Body of pancreas (tissue), 4 donors: Measurements from ENCODE around the gene CAPN12. TPM values are rescaled to one million over a fixed set of nuclear protein-coding genes. Genes with fewer than 3 reads are reported as not detected.
A peak's percentile ranks its signal among the peaks of the same experiment; 100 is the strongest.

Experiments used
- ATAC-seq: fragments of 150-250 bp; one replicate; pipeline ENCODE4 v1.9.1; 2016
- DNase-seq, 4 donors: peaks; one replicate each; pipeline ENCODE4 v3.0.0-alpha.2; 2019
- H3K27ac ChIP-seq, 4 donors: fragments of 200-600 bp; sonication (generic); 1 replicate in 3 of 4; 2 replicates in 1 of 4; pipeline versions ENCODE4 v1.5.1 to v1.6.1; 2016 to 2019; ENCODE audit warnings: mild to moderate bottlenecking in 1 of 4, mixed read lengths in 1 of 4, moderate library complexity in 1 of 4
- H3K27me3 ChIP-seq, 2 donors: fragments of 200-600 bp; sonication (generic); one replicate each; pipeline ENCODE4 v1.6.0; 2016; ENCODE audit warnings: mild to moderate bottlenecking in 1 of 2
- H3K36me3 ChIP-seq, 2 donors: fragments of 200-600 bp; sonication (generic); replicated peaks in 1 of 2; 2 replicates each; pipeline ENCODE4 v1.5.1; 2016; ENCODE audit warnings: low read depth in 2 of 2; ENCODE audit not compliant: insufficient read depth in 1 of 2
- H3K4me1 ChIP-seq: fragments of 200-600 bp; sonication (generic); one replicate; pipeline ENCODE4 v1.6.0; 2016
- H3K4me3 ChIP-seq, 2 donors: fragments of 200-600 bp; sonication (generic); 1 replicate in 1 of 2; 2 replicates in 1 of 2; pipeline ENCODE4 v1.5.1; 2016 to 2019
- H3K9me3 ChIP-seq, 3 donors: fragments of 200-600 bp; sonication (generic); 1 replicate in 2 of 3; 2 replicates in 1 of 3; pipeline ENCODE4 v1.5.1; 2016
- CTCF ChIP-seq, 7 experiments: fragments of 450-650 bp in 4 of 7; fragments of 200-600 bp in 3 of 7; sonication (generic) in 3 of 7; IDR thresholded peaks; one replicate each; pipeline ENCODE4 v1.5.1; 2016 to 2019; ENCODE audit warnings: antibody characterized with exemption in 7 of 7
- POLR2A ChIP-seq, 3 donors: fragments of 450-650 bp; IDR thresholded peaks; one replicate each; pipeline ENCODE4 v1.6.1; 2016; ENCODE audit warnings: antibody characterized with exemption in 3 of 3, mild to moderate bottlenecking in 2 of 3
- WGBS, 2 donors: methylation state at CpG; one replicate each; pipeline ENCODE4 v1.1.5; 2017; 5-methylcytosine and 5-hydroxymethylcytosine counted together
- intact Hi-C: fragments of 100-400 bp; cut with DNase I; formaldehyde crosslinking; loops from one replicate; pipeline ENCODE4 v1.15.1; 2023
- total RNA-seq, 2 donors: library from RNA; depleted of rRNA; stranded (reverse); fragments of >200 nt; gene quantifications; one replicate each; pipeline ENCODE4 v1.1.0, GENCODE V29; 2016

The CAPN12 gene
- total RNA-seq, 2 donors from 2014 or later: 9.9 to 11.4 TPM

- Histone ChIP-seq H3K4me1 (peaks cover 91% of the 10 kb centered on the region), H3K27ac (peak overlapping the region in 3 of 4 donors; percentile 89 to 98 (median 93)), H3K27me3 (no peaks in the 10 kb centered on the region), H3K36me3 (peaks cover 0 to 2% of the 10 kb centered on the region in 2 donors), H3K9me3 (no peaks in the 10 kb centered on the region), H3K4me3 (no peak overlapping the region)
- no peak for ATAC-seq
- no peak for TF ChIP-seq POLR2A (IDR thresholded peaks at IDR 0.05)
- TF ChIP-seq CTCF (IDR thresholded peaks at IDR 0.05): no peak
- WGBS, 2 donors: 91 to 95% methylated on average over 14 of the region's 14 CpGs
- DNase-seq: no peak
- intact Hi-C loops: no loop called here
These were observed 54.1 kb downstream of the CAPN12 start for GRCh38 chr19:38690146-38690545.

- ATAC-seq: no peak
- Histone ChIP-seq H3K36me3 (no peaks in the 10 kb centered on the region), H3K9me3 (no peaks in the 10 kb centered on the region), H3K4me1 (peaks cover 91% of the 10 kb centered on the region), H3K27ac (peak overlapping the region; percentile 11 to 99 (median 96)), H3K27me3 (no peaks in the 10 kb centered on the region), H3K4me3 (no peak overlapping the region)
- no peak for TF ChIP-seq POLR2A (IDR thresholded peaks at IDR 0.05)
- TF ChIP-seq CTCF (IDR thresholded peaks at IDR 0.05): no peak
- 82 to 85% methylated on average over 7 of the region's 7 CpGs for WGBS, 2 donors
- DNase-seq: no peak
- intact Hi-C loops: no loop called here
These were observed 56.4 kb downstream of the CAPN12 start for GRCh38 chr19:38687837-38688378.

- no peaks in the 10 kb centered on the region for H3K36me3 ChIP-seq
- H3K4me1 ChIP-seq: peaks cover 90% of the 10 kb centered on the region
- no peaks in the 10 kb centered on the region for H3K27me3 ChIP-seq
- intact Hi-C loops: no loop called here
- 75 to 92% methylated on average over 4 to 5 of the region's 5 CpGs for WGBS, 2 donors
- TF ChIP-seq CTCF (IDR thresholded peaks at IDR 0.05) (peak in 1 of 7 experiments; percentile 3), POLR2A (IDR thresholded peaks at IDR 0.05) (no peak)
- no peaks in the 10 kb centered on the region for H3K9me3 ChIP-seq
- DNase-seq (no peak), ATAC-seq (no peak)
- H3K4me3 ChIP-seq: no peak overlapping the region
- H3K27ac ChIP-seq: peak overlapping the region; percentile 93 to 99 (median 98)
These were observed 57.8 kb downstream of the CAPN12 start for GRCh38 chr19:38686530-38686888.

GRCh38 chr19:38685666-38686529 is 58.4 kb downstream of the CAPN12 start:
- no peaks in the 10 kb centered on the region for H3K9me3 ChIP-seq
- intact Hi-C loops: no loop called here
- H3K36me3 ChIP-seq: no peaks in the 10 kb centered on the region
- peaks cover 91% of the 10 kb centered on the region for H3K4me1 ChIP-seq
- no peak overlapping the region for H3K4me3 ChIP-seq
- DNase-seq: peak in 3 of 4 donors; percentile 44 to 51 (median 51)
- H3K27me3 ChIP-seq: no peaks in the 10 kb centered on the region
- 16% methylated on average over 10 of the region's 10 CpGs for WGBS, 2 donors
- TF ChIP-seq CTCF (IDR thresholded peaks at IDR 0.05) (peak in 6 of 7 experiments; percentile 35 to 79 (median 65)), POLR2A (IDR thresholded peaks at IDR 0.05) (no peak)
- ATAC-seq: no peak
- H3K27ac ChIP-seq: peak overlapping the region; percentile 93 to 99 (median 98)
